SJCRH30 (cell line): ENCODE results near the gene CCR5AS. TPM values are rescaled to one million over a fixed set of nuclear protein-coding genes. Genes with fewer than 3 reads are reported as not detected.

ENCODE experiments used
- DNase-seq, 2 experiments: peaks; one replicate each; pipeline ENCODE4 v3.0.0-alpha.2; 2015 to 2020
- H3K27ac ChIP-seq: fragments of 250-450 bp; sonication (Bioruptor Pico); 2 replicates; pipeline ENCODE4 v1.5.1; 2020; ENCODE audit warnings: mild to moderate bottlenecking, moderate library complexity
- H3K27me3 ChIP-seq: fragments of 250-450 bp; sonication (Bioruptor Pico); 2 replicates; pipeline ENCODE4 v1.5.1; 2020; ENCODE audit warnings: mild to moderate bottlenecking, moderate library complexity
- H3K36me3 ChIP-seq: fragments of 250-450 bp; sonication (Bioruptor Pico); 2 replicates; pipeline ENCODE4 v1.5.1; 2020; ENCODE audit warnings: mild to moderate bottlenecking, moderate library complexity
- H3K4me1 ChIP-seq: fragments of 250-450 bp; sonication (Bioruptor Pico); 2 replicates; pipeline ENCODE4 v1.5.1; 2020; ENCODE audit warnings: mild to moderate bottlenecking, moderate library complexity
- H3K4me3 ChIP-seq: fragments of 250-450 bp; sonication (Bioruptor Pico); 2 replicates; pipeline ENCODE4 v1.5.1; 2020; ENCODE audit warnings: mild to moderate bottlenecking, moderate library complexity
- H3K9me3 ChIP-seq: fragments of 250-450 bp; sonication (Bioruptor Pico); replicated peaks from 2 replicates; pipeline ENCODE4 v1.5.1; 2020; ENCODE audit warnings: mild to moderate bottlenecking, moderate library complexity
- total RNA-seq: library from RNA; depleted of rRNA; stranded (reverse); fragments of >200 nt; shearing (Covaris generic); gene quantifications from 2 replicates; pipeline ENCODE4 v1.2.3, GENCODE V29; 2014; rRNA removed

Gene CCR5AS

GRCh38 chr3:46314517-46314916 is 92.3 kb downstream of the CCR5AS start:
- Histone ChIP-seq H3K36me3 (no peaks in the 10 kb centered on the region), H3K9me3 (no peaks in the 10 kb centered on the region), H3K4me1 (no peaks in the 10 kb centered on the region), H3K4me3 (no peak overlapping the region), H3K27ac (no peak overlapping the region), H3K27me3 (0 out of 2 replicates have a peak, but pooled peaks cover 2% of the 10 kb centered on the region)
- DNase-seq: no peak

Other genes starting within 250 kb of the CCR5AS start
- not detected in 2 replicates for gene CCR1, start 198.8 kb downstream of the CCR5AS start, total RNA-seq
- gene CCR3, start 164.6 kb downstream of the CCR5AS start, total RNA-seq: not detected in 2 replicates
- gene CCR2, start 53.0 kb downstream of the CCR5AS start, total RNA-seq: not detected in 2 replicates
- not detected in 2 replicates for gene CCR5, start 36.1 kb downstream of the CCR5AS start, total RNA-seq
- gene CCRL2, start 193 bp upstream of the CCR5AS start, total RNA-seq: not detected in 2 replicates
- gene LTF, start 57.8 kb upstream of the CCR5AS start, total RNA-seq: not detected in 2 replicates
- not detected in 2 replicates for gene RTP3, start 90.9 kb upstream of the CCR5AS start, total RNA-seq
- not detected in 2 replicates for gene LRRC2, start 159.2 kb upstream of the CCR5AS start, total RNA-seq
- not detected in 2 replicates for gene FAM240A, start 205.5 kb upstream of the CCR5AS start, total RNA-seq